Measurements from ENCODE around the gene BPHL. TPM values are rescaled to one million over a fixed set of nuclear protein-coding genes. Genes with fewer than 3 reads are reported as not detected.
A peak's percentile ranks its signal among the peaks of the same experiment; 100 is the strongest.
"Not testable (repeated sequence)": the region's sequence is repeated elsewhere in the genome, so short reads cannot be mapped to it uniquely, and the experiment has no call there.

BPHL gene
- total and polyA plus RNA-seq, 2 donors (not counting 1 experiment from before 2014, with no cell fraction given) = 10.3 to 14.3 TPM

DNA sequence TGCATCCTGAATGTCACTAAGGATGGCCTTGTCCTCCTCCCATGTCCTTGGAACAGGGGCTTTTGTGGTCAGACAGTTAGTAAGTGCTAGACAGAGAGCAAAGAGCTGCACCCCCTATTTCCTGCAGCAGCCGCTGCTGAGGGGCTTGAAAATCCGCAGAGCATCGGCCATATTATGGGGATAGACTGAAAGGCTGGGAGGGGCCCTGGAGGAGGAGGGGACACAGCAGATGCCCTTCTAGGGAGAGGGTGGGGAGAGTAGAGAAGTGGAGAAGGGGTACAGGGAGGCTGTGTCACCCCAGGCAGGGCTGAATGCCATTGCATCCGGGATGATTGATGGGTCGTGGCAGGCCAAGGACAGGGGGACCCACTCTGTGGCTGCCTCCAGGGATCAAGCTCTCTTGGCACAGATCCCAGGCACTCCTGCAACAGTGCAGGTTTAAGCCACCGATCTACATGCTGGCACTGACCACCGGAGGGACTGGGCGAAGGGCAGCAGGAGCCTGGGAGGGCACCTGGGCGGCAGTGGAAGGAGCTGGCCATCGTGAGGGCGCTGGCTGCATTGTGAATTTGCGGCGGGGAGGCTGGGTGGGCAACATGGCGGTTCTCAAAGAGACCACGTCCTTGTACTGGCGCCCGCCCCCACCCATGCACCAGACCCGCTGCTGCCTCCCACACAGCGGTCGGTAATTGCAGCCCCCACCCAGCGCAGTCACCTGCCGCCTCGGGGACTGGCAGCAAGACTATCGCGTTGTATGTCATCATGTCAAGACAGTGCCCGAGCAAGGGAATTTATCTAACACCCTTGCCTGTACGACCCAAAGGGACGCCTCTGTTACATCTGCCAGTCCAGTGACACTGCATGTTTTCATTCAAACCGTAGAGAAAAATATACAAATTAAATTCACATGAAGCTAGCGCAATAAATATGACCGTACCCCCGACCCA, 37.9 kb downstream of the BPHL start:
- H3K27ac ChIP-seq (ENCODE audit: low read length in 2 of 2) = peak overlapping the region in 1 of 2 donors; percentile 67

DNA sequence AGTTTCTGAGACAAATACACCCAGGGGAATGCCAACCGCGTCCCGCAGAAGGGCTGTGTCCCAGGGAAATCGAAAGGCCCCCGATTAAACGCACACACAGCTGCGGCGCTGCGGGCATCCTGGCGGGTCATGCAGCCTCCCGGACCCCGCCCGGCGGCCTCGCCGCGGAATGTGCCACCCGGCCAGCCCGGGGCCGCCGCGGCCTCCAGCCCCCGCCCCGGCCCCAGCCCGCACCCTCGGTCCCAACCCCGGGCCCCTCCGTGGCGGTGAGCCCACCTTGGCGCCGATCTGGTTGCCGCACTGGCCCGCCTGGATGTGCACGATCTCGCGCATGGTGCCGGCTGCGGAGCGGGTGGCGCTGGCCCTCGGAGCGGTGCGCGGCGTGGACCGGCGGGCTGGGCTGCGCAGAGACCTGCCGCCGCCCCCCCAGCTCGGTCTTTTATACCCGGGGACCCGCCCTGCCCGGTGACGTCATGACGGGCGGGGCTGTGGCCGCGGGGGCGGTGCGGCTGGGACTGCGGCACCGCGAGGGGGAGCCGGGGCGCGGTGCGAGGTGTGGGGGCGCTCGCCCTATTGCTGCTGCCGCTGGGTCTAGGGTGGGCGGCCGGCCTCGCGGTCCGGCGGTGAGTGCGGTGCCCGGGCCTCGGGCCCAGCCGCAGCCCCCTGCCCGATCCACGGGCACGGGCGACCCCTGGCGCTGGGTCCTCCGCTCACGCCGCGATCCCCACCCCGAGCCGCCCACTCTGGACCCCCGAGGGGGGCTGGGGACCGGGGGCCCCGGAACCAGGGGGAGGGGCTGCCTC, 38.8 kb downstream of the BPHL start, which contains the start of gene TUBB2A:
Gene TUBB2A (minus strand): TSS at position 414 of the 803 bp plus-strand sequence. CDS start 81 bp downstream, at position 333.
- ChIA-PET CTCF (interaction anchor here (0.6 to 1.9 kb wide), 12 partner anchors 10 to 168 kb away, joined by 3 to 8 read pairs (median 4); no protein-coding TSS in a partner anchor), POLR2A (no interaction called here)
- Histone ChIP-seq H3K36me3 (replicated peaks in 1 of 2; ENCODE audit: control extremely low read depth in 1 of 2, control insufficient read depth in 1 of 2, extremely low read depth in 1 of 2, insufficient read depth in 2 of 2, low read length in 1 of 2) (peaks cover 0 to 4% of the 10 kb centered on the region in 2 experiments), H3K79me2 (ENCODE audit: control insufficient read depth, insufficient read depth, low read length) (no peaks in the 10 kb centered on the region), H3K4me2 (replicated peaks; ENCODE audit: low read depth, low read length, poor library complexity, severe bottlenecking) (peak within 1 kb of the TSS; percentile 100), H3K9ac (ENCODE audit: low read length) (peak within 1 kb of the TSS; percentile 87), H3K27me3 (replicated peaks in 1 of 4; ENCODE audit: control extremely low read depth in 1 of 4, control insufficient read depth in 3 of 4, insufficient read depth in 4 of 4, low read length in 3 of 4) (peaks cover 0 to 5% (median 0%) of the 10 kb centered on the region in 4 experiments), H3K27ac (ENCODE audit: low read length in 2 of 2) (peak within 1 kb of the TSS in 1 of 2 donors; percentile 67), H2AFZ (ENCODE audit: insufficient read depth, low read depth, low read length, poor library complexity, severe bottlenecking) (peak within 1 kb of the TSS; percentile 89), H3K4me3 (ENCODE audit: control extremely low read depth in 1 of 5, extremely low read depth in 1 of 5, insufficient read depth in 1 of 5, low read depth in 2 of 5, low read length in 4 of 5) (peak within 1 kb of the TSS; percentile 47 to 93 (median 65)), H3K9me3 (ENCODE audit: control extremely low read depth in 1 of 3, control insufficient read depth in 2 of 3, insufficient read depth in 1 of 3, low read length in 2 of 3) (no peaks in the 10 kb centered on the region), H4K20me1 (ENCODE audit: control insufficient read depth, insufficient read depth, low read length, poor library complexity, severe bottlenecking) (no peaks in the 10 kb centered on the region), H3K4me1 (ENCODE audit: control insufficient read depth in 2 of 2, insufficient read depth in 2 of 2, low read length in 2 of 2) (peaks cover 8 to 18% of the 10 kb centered on the region in 2 donors)
- peak within 1 kb of the TSS; percentile 88 for H3K27ac Mint-ChIP-seq
- 1% methylated on average over 95 of the region's 95 CpGs for WGBS (ENCODE audit: insufficient coverage)
- peaks cover 7% of the 10 kb centered on the region for H3K27me3 Mint-ChIP-seq
- H3K9me3 Mint-ChIP-seq (ENCODE audit: insufficient read depth) = no peaks in the 10 kb centered on the region
- H3K4me3 Mint-ChIP-seq = peak within 1 kb of the TSS; percentile 89
- intact Hi-C loops (cut with micrococcal nuclease) = loop anchor here (1.0 to 5.0 kb wide), 4 partner anchors 39 to 590 kb away; partner anchors contain the start of gene BPHL
- TF ChIP-seq, protein P1, sequence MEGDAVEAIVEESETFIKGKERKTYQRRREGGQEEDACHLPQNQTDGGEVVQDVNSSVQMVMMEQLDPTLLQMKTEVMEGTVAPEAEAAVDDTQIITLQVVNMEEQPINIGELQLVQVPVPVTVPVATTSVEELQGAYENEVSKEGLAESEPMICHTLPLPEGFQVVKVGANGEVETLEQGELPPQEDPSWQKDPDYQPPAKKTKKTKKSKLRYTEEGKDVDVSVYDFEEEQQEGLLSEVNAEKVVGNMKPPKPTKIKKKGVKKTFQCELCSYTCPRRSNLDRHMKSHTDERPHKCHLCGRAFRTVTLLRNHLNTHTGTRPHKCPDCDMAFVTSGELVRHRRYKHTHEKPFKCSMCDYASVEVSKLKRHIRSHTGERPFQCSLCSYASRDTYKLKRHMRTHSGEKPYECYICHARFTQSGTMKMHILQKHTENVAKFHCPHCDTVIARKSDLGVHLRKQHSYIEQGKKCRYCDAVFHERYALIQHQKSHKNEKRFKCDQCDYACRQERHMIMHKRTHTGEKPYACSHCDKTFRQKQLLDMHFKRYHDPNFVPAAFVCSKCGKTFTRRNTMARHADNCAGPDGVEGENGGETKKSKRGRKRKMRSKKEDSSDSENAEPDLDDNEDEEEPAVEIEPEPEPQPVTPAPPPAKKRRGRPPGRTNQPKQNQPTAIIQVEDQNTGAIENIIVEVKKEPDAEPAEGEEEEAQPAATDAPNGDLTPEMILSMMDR (IDR thresholded peaks at IDR 0.05) = peak; percentile 70
- no peak for TF ChIP-seq EZH2 (IDR thresholded peaks at IDR 0.05; ENCODE audit: borderline replicate concordance, insufficient read depth, low read depth, low read length, poor library complexity, severe bottlenecking)
- DNase-seq = peak; percentile 91
- H3K4me1 Mint-ChIP-seq = peaks cover 24% of the 10 kb centered on the region
- peak; percentile 90 for ATAC-seq (ENCODE audit: low read depth)

More for the DNA sequence above, 37.9 kb downstream of the BPHL start:
- H3K36me3 ChIP-seq (replicated peaks in 1 of 2; ENCODE audit: control extremely low read depth in 1 of 2, control insufficient read depth in 1 of 2, extremely low read depth in 1 of 2, insufficient read depth in 2 of 2, low read length in 1 of 2); H3K79me2 ChIP-seq (ENCODE audit: control insufficient read depth, insufficient read depth, low read length); H4K20me1 ChIP-seq (ENCODE audit: control insufficient read depth, insufficient read depth, low read length, poor library complexity, severe bottlenecking); POLR2A ChIA-PET; H3K27me3 ChIP-seq (replicated peaks in 1 of 4; ENCODE audit: control extremely low read depth in 1 of 4, control insufficient read depth in 3 of 4, insufficient read depth in 4 of 4, low read length in 3 of 4); H3K9me3 Mint-ChIP-seq (ENCODE audit: insufficient read depth); H3K9me3 ChIP-seq (ENCODE audit: control extremely low read depth in 1 of 3, control insufficient read depth in 2 of 3, insufficient read depth in 1 of 3, low read length in 2 of 3); DNase-seq; H3K27me3 Mint-ChIP-seq: not testable (repeated sequence)
- H2AFZ ChIP-seq (ENCODE audit: insufficient read depth, low read depth, low read length, poor library complexity, severe bottlenecking) = peak overlapping the region; percentile 89
- H3K4me3 ChIP-seq (ENCODE audit: control extremely low read depth in 1 of 5, extremely low read depth in 1 of 5, insufficient read depth in 1 of 5, low read depth in 2 of 5, low read length in 4 of 5) = peak overlapping the region; percentile 40 to 93 (median 65)
- H3K4me2 ChIP-seq (replicated peaks; ENCODE audit: low read depth, low read length, poor library complexity, severe bottlenecking) = peak overlapping the region; percentile 100
- Mint-ChIP-seq H3K4me1 (peaks cover 20% of the 10 kb centered on the region), H3K27ac (peak overlapping the region; percentile 60), H3K4me3 (peak overlapping the region; percentile 84)
- CTCF ChIA-PET = interaction anchor here (0.6 to 1.9 kb wide), 10 partner anchors 9 to 167 kb away, joined by 3 to 8 read pairs (median 4); no protein-coding TSS in a partner anchor
- H3K9ac ChIP-seq (ENCODE audit: low read length) = peak overlapping the region; percentile 87
- WGBS (ENCODE audit: insufficient coverage) = 8% methylated on average over 24 of the region's 32 CpGs
- peak; percentile 10 for ATAC-seq (ENCODE audit: low read depth)
- intact Hi-C loops (cut with micrococcal nuclease) = loop anchor here (1.0 to 5.0 kb wide), 4 partner anchors 38 to 591 kb away; partner anchors contain the start of gene BPHL
- peaks cover 8 to 18% of the 10 kb centered on the region in 2 donors for H3K4me1 ChIP-seq (ENCODE audit: control insufficient read depth in 2 of 2, insufficient read depth in 2 of 2, low read length in 2 of 2)
